NCI-H2107 treated with DMSO at 0.1 percent for 48 hours (cell line): Measurements from ENCODE around the gene NTN5.
A peak's percentile ranks its signal among the peaks of the same experiment; 100 is the strongest.
"Not testable (repeated sequence)": the region's sequence is repeated elsewhere in the genome, so short reads cannot be mapped to it uniquely, and the experiment has no call there.

ENCODE experiments used
- DNase-seq: peaks from one replicate; lab custom pipeline; 2025; ENCODE audit not compliant: unreplicated experiment; lab: John Stamatoyannopoulos, UW

NTN5 gene

GRCh38 chr19:48698046-48698445, 25.2 kb upstream of the NTN5 start:
- no peak for DNase-seq

- DNase-seq, result no peak
These were observed 23.7 kb upstream of the NTN5 start for GRCh38 chr19:48696353-48697010.

GRCh38 chr19:48695743-48696352, 23.0 kb upstream of the NTN5 start, which contains the start of gene FUT2:
Gene FUT2 (plus strand): TSS chr19:48695971. CDS start chr19:48702957, 6,986 bp downstream.
- DNase-seq, result peak; percentile 55

- DNase-seq, result not testable (repeated sequence)
These were observed 20.8 kb upstream of the NTN5 start for GRCh38 chr19:48693629-48694028.

- DNase-seq, result no peak
These were observed 16.6 kb upstream of the NTN5 start for GRCh38 chr19:48689449-48689848.

GRCh38 chr19:48687776-48688175, 15.0 kb upstream of the NTN5 start:
- DNase-seq, result no peak

GRCh38 chr19:48686637-48687036, 13.8 kb upstream of the NTN5 start:
- DNase-seq, result not testable (repeated sequence)

- no peak for DNase-seq
These were observed 13.3 kb upstream of the NTN5 start for GRCh38 chr19:48686088-48686487.

GRCh38 chr19:48685583-48685982, 12.8 kb upstream of the NTN5 start:
- no peak for DNase-seq

GRCh38 chr19:48683349-48683748, 10.5 kb upstream of the NTN5 start:
- DNase-seq, result no peak

- DNase-seq, result peak; percentile 90
These were observed 8.3 kb upstream of the NTN5 start for GRCh38 chr19:48681127-48681470.

- DNase-seq, result no peak
These were observed 7.8 kb upstream of the NTN5 start for GRCh38 chr19:48680436-48681126.

- DNase-seq, result not testable (repeated sequence)
These were observed 7.2 kb upstream of the NTN5 start for GRCh38 chr19:48680006-48680405.

GRCh38 chr19:48678201-48678600, 5.4 kb upstream of the NTN5 start:
- DNase-seq, result no peak

- peak; percentile 36 for DNase-seq
These were observed 4.1 kb upstream of the NTN5 start for GRCh38 chr19:48676887-48677286.

- no peak for DNase-seq
These were observed 3.7 kb upstream of the NTN5 start for GRCh38 chr19:48676487-48676886.

GRCh38 chr19:48674921-48675824, 2.4 kb upstream of the NTN5 start:
- peak; percentile 55 for DNase-seq

- DNase-seq, result no peak
These were observed 1.5 kb upstream of the NTN5 start for GRCh38 chr19:48674216-48674809.

- no peak for DNase-seq
These were observed 751 bp upstream of the NTN5 start for GRCh38 chr19:48673436-48674100.

- no peak for DNase-seq
These were observed 1.3 kb downstream of the NTN5 start for GRCh38 chr19:48671446-48671995.
